Ectodermal cell (in vitro differentiated cells): Measurements from ENCODE around the gene AGPAT2.
A peak's percentile ranks its signal among the peaks of the same experiment; 100 is the strongest.

Experiments
- H3K27ac ChIP-seq: 2 replicates; pipeline ENCODE4 v1.7.0; 2013; ENCODE audit warnings: mild to moderate bottlenecking, low read depth, low read length; ENCODE audit not compliant: insufficient read depth, poor library complexity, severe bottlenecking
- H3K27me3 ChIP-seq: 2 replicates; pipeline ENCODE4 v1.7.0; 2013; ENCODE audit warnings: mild to moderate bottlenecking, low read length; ENCODE audit not compliant: insufficient read depth, control insufficient read depth, poor library complexity, severe bottlenecking
- H3K36me3 ChIP-seq: one replicate; pipeline ENCODE4 v1.7.0; 2013; ENCODE audit warnings: low read length; ENCODE audit not compliant: control insufficient read depth, insufficient read depth
- H3K4me1 ChIP-seq: one replicate; pipeline ENCODE4 v1.7.0; 2013; ENCODE audit warnings: low read length; ENCODE audit not compliant: control insufficient read depth, insufficient read depth
- H3K4me3 ChIP-seq: 2 replicates; pipeline ENCODE4 v1.7.0; 2013; ENCODE audit warnings: low read depth, low read length, control low read depth; ENCODE audit not compliant: insufficient read depth
- H3K9me3 ChIP-seq: 2 replicates; pipeline ENCODE4 v1.7.0; 2013; ENCODE audit warnings: mild to moderate bottlenecking, low read length, moderate library complexity; ENCODE audit not compliant: control insufficient read depth
- WGBS, 2 experiments: methylation state at CpG; one replicate each; pipeline ENCODE4 v1.1.7; 2013; ENCODE audit warnings: missing lambda C conversion rate in 2 of 2; 5-methylcytosine and 5-hydroxymethylcytosine counted together

The AGPAT2 gene

DNA sequence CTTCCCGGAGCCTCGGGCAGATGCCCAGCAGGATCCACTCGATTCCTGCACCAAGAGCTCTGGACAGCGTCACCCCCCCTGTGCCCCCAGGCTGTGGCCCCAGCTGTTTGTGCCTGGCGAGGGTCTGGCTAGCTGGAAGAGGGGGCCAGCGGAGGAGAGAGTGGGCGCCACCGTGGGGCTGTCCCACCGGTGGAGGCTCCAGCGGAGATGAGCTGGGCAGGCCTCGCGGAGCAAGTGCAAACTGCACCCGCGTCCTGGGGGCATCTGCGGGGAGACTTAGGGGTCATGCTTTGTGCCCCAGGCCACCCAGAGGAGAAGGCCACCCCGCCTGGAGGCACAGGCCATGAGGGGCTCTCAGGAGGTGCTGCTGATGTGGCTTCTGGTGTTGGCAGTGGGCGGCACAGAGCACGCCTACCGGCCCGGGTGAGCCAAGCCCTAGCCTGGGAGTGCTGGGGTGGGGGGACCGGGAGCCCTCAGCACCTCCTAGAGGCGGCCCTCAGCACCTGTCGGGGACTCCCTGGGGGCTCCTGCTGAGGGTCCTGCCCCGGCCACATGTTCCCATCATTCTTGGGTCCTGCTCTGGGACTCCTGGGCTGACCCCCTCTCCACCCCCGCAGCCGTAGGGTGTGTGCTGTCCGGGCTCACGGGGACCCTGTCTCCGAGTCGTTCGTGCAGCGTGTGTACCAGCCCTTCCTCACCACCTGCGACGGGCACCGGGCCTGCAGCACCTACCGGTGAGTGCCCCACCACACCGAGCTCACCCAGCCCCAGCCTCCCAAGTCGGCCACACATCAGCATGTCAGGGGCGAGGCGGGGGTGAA, 19.1 kb downstream of the AGPAT2 start:
- Histone ChIP-seq H3K4me1 (peaks cover 19% of the 10 kb centered on the region), H3K27me3 (peaks cover 19% of the 10 kb centered on the region), H3K27ac (no peak overlapping the region), H3K36me3 (no peaks in the 10 kb centered on the region), H3K9me3 (no peaks in the 10 kb centered on the region), H3K4me3 (no peak overlapping the region)
- 90 to 91% methylated on average over 40 of the region's 40 CpGs for WGBS, 2 experiments

- WGBS, 2 experiments: 77 to 80% methylated on average over 21 of the region's 21 CpGs
- Histone ChIP-seq H3K36me3 (no peaks in the 10 kb centered on the region), H3K27me3 (peaks cover 19% of the 10 kb centered on the region), H3K4me3 (no peak overlapping the region), H3K27ac (no peak overlapping the region), H3K9me3 (no peaks in the 10 kb centered on the region), H3K4me1 (peaks cover 19% of the 10 kb centered on the region)
These were observed 19.9 kb downstream of the AGPAT2 start for GRCh38 chr9:136667214-136667939.

DNA sequence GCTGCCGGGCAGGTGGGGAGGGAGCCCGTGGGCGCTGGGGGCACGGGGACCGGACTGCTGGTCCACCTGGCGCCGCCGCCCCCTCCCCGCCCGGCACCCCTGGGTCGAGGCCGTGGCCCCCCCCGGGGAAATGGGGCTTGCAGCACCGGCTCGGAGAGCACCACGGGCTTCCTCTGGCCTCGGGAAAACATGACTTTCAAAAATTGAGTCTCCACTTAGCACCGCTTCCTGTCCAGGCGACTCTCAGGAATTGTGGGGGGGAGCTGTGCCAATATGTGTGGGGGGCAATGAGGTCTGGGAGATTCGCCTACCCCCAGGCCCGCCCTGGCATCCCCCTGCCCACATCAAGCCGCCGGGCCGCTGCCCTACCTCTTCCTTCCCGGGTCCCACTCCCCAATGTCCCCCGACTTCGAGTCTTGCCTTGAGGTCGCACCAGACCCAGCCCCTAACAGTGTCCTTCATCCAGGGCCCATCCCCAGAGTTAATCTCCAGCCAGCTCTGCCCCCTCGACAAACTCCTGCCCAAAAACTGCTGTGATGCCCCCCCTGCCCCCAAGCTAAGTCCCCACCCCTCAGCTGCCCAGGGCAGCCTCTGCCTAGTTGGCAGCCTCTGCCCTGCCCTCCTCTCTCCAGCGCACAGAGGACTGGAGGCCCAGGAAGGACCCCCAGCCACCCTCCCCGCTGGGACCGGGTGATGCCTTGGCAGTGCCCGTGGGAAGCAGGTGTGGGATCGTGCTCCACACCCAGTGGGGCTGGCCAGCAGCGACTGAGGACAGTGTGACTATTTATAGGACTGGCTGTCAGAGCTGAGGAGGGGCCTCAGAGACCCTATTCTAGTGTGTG, 20.7 kb downstream of the AGPAT2 start:
- Histone ChIP-seq H3K36me3 (no peaks in the 10 kb centered on the region), H3K27me3 (peaks cover 19% of the 10 kb centered on the region), H3K27ac (no peak overlapping the region), H3K9me3 (no peaks in the 10 kb centered on the region), H3K4me1 (peaks cover 19% of the 10 kb centered on the region), H3K4me3 (peak overlapping the region; percentile 38)
- WGBS, 2 experiments: 39 to 40% methylated on average over 35 of the region's 35 CpGs

GRCh38 chr9:136665704-136666371, 21.4 kb downstream of the AGPAT2 start:
- 0 to 1% methylated on average over 109 of the region's 109 CpGs for WGBS, 2 experiments
- no peaks in the 10 kb centered on the region for H3K9me3 ChIP-seq
- no peaks in the 10 kb centered on the region for H3K36me3 ChIP-seq
- H3K4me1 ChIP-seq: peaks cover 19% of the 10 kb centered on the region
- peaks cover 19% of the 10 kb centered on the region for H3K27me3 ChIP-seq
- H3K4me3 ChIP-seq: peak overlapping the region; percentile 38
- H3K27ac ChIP-seq: no peak overlapping the region

- Histone ChIP-seq H3K4me3 (no peak overlapping the region), H3K27ac (no peak overlapping the region), H3K9me3 (no peaks in the 10 kb centered on the region), H3K36me3 (no peaks in the 10 kb centered on the region), H3K4me1 (peaks cover 19% of the 10 kb centered on the region), H3K27me3 (peaks cover 19% of the 10 kb centered on the region)
- 18 to 20% methylated on average over 49 of the region's 49 CpGs for WGBS, 2 experiments
These were observed 22.1 kb downstream of the AGPAT2 start for GRCh38 chr9:136665111-136665703.

- WGBS, 2 experiments: 93 to 95% methylated on average over 27 of the region's 27 CpGs
- Histone ChIP-seq H3K9me3 (no peaks in the 10 kb centered on the region), H3K4me1 (peaks cover 19% of the 10 kb centered on the region), H3K27me3 (peaks cover 19% of the 10 kb centered on the region), H3K27ac (no peak overlapping the region), H3K36me3 (no peaks in the 10 kb centered on the region), H3K4me3 (no peak overlapping the region)
These were observed 23.0 kb downstream of the AGPAT2 start for GRCh38 chr9:136664000-136664915.

GRCh38 chr9:136662656-136663581, 24.3 kb downstream of the AGPAT2 start, which contains the start of gene EGFL7:
TSS of gene EGFL7 (plus strand) at chr9:136662916. CDS start at chr9:136668283, 5,367 bp downstream.
- H3K4me1 ChIP-seq: peaks cover 17% of the 10 kb centered on the region
- no peaks in the 10 kb centered on the region for H3K9me3 ChIP-seq
- H3K36me3 ChIP-seq: no peaks in the 10 kb centered on the region
- no peak within 1 kb of the TSS for H3K4me3 ChIP-seq
- no peak within 1 kb of the TSS for H3K27ac ChIP-seq
- WGBS, 2 experiments: 91 to 92% methylated on average over 38 of the region's 38 CpGs
- H3K27me3 ChIP-seq: peaks cover 19% of the 10 kb centered on the region

DNA sequence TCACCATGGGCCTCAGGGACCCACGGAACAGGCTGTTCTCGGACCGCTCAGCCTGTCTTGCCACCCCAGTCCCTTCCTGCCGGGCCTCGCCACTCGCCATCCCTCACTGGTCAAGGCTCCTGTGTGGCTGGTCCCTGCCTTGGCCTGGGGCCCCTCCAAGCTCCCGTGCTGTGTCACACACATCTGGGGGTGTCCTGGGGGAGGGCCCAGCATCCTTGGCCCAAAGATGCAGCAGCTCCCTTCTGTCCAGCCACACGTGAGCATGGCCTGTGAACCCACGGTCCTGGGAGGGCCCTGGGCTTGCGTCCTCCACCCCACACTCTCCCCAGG, 25.0 kb downstream of the AGPAT2 start:
- no peak overlapping the region for H3K4me3 ChIP-seq
- no peaks in the 10 kb centered on the region for H3K36me3 ChIP-seq
- 84% methylated on average over 10 of the region's 10 CpGs for WGBS, 2 experiments
- H3K27ac ChIP-seq: no peak overlapping the region
- peaks cover 11% of the 10 kb centered on the region for H3K4me1 ChIP-seq
- no peaks in the 10 kb centered on the region for H3K9me3 ChIP-seq
- H3K27me3 ChIP-seq: peaks cover 19% of the 10 kb centered on the region
